AG08396 (cell line): ENCODE measurements around the gene LRIT2.

Experiments used
- DNase-seq: peaks from one replicate; pipeline ENCODE4 v3.0.0; 2012; ENCODE audit warnings: low spot score, mixed read lengths

Gene LRIT2, protein sequence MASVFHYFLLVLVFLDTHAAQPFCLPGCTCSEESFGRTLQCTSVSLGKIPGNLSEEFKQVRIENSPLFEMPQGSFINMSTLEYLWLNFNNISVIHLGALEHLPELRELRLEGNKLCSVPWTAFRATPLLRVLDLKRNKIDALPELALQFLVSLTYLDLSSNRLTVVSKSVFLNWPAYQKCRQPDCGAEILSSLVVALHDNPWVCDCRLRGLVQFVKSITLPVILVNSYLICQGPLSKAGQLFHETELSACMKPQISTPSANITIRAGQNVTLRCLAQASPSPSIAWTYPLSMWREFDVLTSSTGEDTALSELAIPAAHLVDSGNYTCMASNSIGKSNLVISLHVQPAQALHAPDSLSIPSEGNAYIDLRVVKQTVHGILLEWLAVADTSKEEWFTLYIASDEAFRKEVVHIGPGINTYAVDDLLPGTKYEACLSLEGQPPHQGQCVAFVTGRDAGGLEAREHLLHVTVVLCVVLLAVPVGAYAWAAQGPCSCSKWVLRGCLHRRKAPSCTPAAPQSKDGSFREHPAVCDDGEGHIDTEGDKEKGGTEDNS

DNA sequence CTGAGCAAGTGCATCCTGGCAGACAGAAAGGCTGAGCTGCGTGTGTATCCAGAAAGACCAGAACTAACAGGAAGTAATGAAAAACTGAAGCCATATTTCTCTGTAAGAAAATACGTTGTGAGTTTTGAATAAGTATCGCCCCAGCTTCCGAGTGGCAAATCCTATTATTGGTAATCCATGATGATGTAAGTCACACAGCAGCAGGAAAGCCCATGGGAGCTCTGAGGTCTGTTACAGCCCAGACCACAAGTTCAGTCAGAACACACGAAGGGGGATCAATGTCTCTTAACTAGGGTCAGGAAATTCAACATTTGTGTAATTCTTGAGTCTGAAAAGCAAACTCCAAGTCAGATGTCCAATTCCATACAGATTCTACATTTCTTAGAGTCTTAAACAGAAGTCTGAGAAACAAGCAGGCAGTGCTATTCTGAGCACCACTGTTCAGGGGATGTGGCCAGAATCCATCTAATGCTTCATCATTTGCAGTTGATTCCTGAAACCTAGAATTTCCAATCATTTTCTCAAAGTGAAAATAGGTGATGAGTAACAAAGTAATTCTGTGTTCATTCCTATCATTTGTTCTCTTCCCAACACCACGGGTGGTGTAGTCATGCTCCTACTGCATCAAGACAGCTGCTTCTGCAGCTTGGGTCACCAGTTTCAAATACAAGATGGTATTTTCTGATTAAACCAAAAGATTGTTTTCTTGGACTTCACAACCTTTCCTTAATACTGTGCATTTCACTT is at the start of gene LRIT2:
Gene LRIT2 (minus strand): TSS at position 118 of the 747 bp plus-strand sequence. CDS start 24 bp downstream, at position 94.
- DNase-seq, result no peak

DNA sequence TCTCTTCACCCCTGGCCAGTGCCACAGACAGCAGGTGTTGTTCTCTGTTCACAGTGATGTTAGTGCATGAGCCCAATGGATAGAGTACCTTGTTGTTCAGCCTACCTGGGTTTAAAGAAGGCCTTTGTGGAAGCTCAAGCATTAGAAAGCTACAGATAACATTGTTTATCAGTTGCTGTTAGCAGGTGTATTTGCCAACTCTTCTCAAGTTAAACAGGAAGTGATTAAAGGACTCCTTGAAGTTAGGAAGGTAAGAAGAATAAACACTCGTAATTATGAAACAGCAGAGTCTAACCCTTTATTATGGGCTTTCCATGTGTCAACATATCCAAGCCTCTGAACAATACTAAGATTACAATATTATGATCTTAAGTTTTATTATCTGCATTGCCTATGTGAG is 45.4 kb upstream of the LRIT2 start:
- DNase-seq, result no peak

DNA sequence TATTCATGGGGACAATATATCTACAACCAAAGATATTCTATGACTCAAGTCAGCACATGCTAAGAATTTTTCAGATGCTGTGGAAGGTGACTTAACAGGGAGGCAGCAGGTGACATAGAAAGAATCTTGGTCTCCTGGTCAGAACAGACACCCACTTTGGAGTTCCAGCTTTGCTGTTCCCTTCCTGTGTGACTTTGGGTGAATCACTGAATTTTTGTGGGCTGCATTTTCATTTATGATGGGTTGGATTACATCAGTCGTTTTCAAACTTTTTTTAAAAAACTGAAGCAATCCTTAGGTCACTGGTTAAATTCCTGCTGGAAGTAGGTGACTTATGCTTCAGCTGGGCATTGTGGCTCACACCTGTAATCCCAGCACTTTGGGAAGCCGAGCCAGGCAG is 44.4 kb upstream of the LRIT2 start:
- DNase-seq, result peak; percentile 56

DNA sequence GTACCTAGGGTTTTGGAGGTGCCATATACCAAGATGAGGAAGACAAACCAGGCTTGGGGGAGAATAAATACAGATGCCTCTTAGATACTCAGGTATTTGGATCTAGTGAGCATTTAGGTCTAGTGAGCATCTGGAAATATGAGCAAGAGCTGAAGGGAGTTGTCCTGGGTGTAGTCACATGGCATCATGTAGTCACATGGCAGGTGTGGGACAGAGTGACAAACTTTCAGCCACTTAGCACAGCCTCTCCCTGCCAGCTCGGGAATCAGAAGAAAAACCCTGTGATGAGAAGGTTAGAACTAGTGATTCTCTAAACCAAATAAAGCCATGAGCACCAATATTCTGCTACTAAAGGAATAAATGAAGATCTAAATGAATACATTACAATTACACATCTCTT is 43.8 kb upstream of the LRIT2 start:
- DNase-seq, result no peak

DNA sequence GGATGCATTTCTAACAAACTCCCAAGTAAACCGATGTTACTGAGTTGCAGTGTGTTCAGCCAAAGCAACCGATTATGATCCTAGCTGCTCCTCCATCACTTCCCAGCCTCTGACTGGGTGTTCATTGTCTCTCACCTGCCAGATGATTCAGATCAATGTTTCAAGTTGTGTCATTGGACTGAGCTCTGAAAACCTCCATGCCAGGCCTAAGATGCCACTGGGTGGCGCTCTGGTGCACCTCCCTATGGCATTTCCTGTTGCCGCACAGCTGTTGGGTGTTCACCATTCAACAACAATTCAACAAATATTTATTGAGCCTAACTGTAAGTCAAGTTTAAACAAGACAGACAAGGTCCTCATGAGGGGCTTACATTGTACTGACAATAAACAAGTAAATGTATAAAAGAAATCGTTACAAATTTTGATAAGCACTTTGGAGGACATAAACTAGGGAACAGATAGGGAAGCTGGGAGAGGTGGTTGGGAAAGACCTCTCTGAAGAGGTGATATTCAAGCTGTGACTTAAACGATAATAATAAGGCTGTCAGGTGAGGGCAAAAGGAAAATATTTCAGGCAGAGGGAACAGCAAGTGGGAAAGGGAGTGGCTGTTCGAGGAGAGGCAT is 42.3 kb upstream of the LRIT2 start:
- DNase-seq, result peak; percentile 64

DNA sequence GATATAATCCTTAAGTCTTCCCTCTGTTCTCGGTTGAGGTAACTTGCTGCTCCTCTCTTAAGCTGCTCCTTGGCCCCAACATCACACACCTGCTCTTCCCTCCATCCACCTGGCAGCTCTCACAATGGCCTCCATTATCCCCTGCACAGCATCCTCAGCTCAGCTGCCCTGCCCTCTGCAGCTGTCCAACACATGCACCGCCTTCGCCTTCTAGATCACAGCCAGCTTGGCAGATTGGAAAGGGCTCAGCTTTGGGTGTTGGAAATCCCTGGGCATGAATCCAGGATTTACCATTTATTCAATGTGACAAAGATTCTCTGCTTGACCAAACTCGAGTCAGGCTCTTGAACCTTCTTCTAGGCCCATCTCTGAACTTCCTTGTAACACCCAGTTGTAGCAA is 40.1 kb upstream of the LRIT2 start:
- DNase-seq, result no peak

DNA sequence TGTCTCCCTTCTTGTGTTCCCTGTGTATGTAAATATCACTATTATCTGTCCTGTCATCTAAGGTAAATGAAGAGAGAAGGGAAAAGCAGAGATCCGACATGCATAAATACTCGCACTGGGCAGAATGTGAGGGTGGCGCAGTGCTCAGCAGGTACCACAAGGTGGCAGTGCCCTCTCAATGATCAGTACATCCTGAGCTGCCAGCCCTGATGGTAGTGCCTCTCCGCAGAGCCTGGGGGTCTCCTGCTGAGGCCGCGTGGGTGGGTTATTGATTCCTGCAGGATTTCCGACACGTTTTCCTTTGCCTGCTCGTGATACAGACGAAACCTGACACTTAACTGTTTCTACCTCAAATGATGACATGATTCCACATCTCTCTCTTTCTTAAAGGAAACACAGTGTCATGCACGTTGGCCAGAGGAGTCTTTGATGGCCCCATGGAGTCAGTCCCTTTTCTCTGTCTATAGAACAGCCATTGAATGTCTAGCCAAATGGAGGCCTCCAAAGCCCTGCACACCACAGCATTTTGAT is 39.3 kb upstream of the LRIT2 start:
- peak; percentile 73 for DNase-seq

DNA sequence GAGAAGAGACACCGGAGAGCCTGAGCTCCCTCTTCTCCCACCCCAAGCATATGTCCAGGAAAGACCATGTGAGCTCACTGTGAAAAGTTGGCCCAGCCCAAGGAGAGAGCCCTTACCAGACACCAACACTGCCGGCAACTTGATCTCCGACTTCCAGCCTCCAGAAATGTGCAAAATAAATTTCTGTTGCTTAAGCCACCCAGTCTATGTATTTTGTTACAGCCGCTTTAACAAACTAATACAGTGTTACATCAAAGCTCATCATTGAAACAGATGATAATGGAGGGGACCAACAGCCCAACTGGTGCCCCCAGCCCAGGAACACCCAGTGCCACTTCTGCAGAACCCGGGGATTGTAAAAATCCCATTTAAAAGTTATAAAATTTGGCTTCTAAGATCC is 38.4 kb upstream of the LRIT2 start:
- no peak for DNase-seq

DNA sequence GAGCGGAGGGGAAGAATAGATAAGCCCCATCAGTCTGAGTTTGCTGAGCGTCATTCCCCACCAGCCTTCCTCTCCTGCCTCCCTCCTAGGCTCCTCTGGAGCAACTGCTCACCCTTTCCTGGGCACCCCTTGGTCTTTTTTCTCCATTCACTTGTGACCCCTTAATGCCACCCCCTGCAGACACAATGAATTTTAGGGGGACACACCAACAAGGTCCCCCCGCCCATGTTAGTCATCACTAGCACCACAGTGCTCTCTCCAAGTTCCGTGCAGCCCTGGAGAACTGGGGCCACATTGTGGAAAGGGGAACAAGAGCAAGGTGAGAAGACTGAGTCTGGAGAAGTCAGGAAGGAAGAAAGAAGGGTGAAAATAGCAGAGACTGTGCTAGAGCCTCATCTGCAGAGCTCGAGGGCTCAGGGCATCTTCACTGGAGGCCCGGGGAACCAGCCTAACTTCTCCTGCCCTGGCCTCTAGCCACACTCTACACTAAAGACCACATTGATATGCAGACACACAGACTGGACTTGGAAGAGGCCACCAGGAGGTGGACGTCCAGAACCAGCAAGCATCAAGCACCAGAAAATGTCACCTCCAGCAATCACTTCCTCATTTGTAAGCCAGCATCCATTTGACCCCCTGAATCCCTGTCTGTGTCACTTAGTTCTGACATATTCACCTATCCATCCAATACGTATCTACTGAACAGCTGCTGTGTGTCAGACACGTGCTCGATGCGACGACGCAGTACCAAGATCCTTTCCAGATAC is 37.0 kb upstream of the LRIT2 start:
- no peak for DNase-seq

DNA sequence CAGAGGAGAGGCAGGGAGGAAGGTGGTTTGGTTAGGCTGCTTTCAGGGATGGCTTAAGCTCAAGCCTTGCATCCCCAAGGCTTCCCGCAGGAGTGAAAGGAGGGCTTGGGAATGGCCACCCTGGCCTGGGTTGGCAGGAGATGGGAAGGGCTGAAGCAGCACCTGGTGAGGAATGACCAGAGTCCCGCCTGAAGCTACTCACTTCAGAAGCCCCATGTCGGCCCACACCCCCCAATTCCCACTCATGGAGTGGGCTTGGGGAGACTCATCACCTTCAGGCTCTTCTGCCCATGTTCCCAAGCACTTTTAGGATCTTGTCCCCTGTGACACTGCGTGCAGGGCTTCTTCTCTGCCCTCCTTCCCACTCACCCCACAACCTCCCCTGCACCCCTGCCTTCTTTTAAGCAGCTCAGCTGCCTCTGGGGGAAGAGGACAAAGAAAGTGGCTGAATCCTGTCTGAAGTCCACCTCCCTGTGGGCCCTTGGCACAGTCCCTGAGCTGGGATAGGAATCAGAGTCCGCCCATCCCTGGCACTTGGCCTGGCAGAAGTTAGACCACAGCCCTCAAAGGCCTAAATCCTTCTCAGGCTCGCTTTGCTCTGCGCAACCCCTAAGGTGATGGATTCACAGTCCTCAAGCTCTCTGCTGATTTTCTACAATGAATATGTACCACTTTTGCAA is 36.0 kb upstream of the LRIT2 start:
- DNase-seq, result no peak

DNA sequence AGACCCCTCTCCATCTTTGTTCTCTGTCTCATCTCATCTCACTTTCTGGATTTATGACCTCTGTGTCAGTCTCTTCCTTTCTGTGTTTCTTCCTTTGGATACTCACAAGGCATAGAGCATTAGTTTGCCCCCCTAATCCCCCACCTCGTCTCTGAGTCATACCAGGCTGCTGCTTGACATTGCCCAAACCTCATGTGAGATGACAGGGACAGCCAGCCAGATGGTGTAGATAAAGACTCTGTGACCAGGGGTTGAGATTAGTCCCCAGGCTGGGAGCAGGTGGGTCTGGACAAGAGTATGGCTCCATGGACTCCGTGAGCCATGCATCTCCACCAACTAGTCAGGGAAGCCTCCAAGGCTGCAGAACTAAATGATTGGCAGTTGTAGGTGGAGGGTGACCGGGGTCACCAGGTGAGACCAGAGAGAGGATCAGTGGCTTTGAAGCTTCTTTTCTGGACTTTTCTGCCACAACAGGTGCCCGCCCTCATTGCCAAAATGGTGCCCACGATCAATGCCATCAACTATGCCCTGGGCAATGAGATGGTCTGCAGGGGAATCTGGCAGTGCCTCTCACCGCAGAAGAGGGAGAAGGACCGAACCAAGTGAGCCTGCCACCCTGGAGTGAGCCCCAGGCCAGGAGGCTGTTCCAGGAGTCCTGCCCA is 32.8 kb upstream of the LRIT2 start:
- DNase-seq, result no peak

DNA sequence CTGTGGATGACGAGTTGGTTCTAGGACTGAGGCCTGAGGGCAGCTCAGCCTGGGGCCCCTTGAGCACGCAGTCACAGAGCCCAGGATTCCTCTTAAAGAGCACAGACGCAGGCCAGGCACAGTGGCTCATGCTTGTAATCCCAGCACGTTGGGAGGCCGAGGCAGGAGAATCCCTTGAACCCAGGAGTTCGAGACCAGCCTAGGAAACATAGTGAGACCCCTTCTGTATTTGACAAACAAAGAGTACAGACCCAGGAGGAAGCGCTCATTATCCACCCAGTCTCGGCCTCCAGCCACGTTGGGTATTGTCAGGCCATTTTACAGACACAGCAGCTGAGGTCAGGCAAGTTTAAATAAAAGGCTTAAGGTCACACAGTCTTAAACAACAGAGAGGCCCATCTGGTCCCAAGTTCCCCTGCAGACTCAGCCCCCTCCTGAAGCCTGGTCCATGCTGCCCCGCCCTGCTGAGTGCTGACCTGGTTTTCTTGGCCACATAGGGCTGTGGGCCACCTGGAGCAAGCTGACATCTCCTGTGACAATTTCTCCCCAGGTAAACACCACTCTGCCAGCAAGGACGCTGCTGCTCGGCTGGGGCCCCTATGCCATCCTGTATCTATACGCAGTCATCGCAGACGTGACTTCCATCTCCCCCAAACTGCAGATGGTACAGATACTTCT is 32.1 kb upstream of the LRIT2 start:
- DNase-seq, result no peak

DNA sequence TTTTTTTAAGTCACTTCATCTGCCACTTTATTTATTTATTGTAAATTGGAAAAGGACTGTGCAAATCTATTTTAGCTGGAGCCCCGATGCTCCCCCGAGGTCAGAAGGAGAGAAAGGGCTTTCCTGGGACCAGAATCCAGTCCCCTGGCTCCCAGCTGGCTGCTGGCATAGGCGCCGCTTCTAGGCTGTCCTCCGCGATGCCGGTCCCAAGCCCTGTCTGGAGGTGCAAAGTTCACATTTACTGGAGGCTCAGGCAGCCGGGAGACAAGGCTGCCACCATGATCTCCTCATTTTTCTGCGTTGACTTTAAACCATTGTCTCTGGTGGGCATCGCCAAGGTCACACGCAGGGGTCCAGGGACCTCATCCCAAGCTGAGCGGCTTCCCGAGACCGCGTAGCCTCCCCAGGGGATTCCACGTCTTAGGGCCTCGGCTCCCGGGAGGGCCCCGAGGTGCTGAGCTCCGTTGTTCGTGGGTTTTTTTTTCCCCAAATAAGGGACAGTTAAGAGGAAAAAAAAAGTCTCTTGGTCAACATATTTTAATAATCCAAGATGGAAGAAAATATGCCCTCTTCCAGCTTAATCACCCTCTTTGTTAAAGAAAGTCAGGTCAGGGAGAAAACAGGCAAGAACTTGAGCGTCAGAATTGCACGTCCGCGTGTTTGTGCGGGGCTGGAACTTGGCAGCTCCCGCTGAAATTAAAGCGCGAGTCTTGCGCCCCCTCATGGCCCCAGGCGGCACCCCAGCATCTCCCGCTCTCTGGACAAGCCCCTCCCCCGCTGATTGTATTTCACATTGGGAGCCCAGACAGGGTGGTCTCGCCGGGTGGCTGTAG is 31.4 kb upstream of the LRIT2 start:
- DNase-seq, result peak; percentile 66

DNA sequence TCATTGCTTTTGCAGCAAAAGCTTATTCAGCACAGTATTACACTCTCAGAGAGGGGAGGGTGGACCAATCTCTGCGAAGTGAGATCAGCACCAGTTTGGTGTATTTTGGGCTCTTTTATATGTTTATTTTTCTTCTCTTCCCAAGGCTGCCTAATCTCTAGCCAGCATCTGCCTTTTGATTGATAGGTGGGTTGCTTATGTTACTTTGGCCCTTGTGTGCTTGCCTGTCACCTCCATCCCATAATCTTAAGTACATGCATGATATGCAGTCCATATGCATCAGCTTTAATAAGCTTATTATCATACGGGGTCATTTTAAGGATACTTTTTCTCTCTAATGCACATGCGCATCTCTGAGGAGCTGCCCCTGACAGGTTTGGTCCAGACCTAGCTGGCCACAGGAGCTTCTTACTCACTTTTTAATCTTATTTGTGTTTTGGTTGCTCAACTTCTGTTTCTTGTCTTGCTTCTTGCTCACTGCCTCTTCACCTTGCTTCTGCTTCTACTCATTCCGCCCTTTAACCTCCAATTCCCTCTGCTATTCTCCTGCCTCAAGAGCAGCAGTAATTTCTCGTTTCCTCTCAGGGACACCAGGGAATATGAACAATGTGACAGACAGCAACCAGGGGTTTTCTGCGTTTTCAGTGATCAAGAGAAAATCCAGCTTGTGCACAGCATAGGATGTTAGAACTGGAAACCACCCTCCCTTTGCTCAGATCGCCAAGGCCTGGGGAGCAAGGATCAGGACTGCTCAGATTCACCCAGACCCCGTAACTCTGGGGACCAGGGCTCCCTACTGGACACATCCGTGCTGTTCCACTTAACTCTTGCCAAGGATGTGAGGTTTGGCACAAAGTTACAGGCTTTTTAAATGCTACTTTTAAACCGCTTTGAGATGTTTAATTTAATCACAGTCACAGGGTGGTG is 29.5 kb upstream of the LRIT2 start:
- DNase-seq, result no peak

DNA sequence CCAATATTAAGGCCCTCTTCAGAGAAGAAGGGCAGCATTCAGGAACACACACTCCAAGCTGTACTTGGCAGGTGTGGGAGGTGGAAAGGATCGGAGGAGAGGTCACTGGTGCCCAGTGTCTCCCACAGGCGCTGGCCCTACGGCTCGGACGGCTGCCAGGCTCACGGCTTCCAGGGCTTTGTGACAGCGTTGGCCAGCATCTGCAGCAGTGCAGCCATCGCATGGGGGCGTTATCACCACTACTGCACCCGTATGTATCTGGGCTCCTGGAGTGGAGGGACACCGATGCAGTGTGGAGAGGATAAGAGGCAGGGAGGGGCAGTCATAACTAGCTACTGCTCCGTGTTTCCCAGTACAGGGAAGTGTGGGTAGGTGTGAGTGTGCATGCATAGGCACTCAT is 23.4 kb upstream of the LRIT2 start:
- DNase-seq, result no peak

DNA sequence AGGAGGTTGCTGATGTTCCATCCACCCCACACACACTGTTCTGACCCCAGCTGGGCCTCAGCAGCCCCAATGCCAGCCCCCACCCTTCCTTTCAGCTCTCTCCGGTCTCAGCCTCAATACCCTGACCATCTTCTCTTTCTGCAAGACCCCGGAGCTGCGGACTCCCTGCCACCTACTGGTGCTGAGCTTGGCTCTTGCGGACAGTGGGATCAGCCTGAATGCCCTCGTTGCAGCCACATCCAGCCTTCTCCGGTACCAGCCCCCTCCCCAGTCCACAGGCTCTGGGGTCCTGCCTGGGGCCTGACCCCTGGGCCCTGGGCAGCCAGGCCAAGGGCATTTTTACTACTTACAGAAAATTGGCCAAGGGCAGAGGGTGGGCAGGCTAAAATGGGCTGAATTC is 22.2 kb upstream of the LRIT2 start:
- no peak for DNase-seq

DNA sequence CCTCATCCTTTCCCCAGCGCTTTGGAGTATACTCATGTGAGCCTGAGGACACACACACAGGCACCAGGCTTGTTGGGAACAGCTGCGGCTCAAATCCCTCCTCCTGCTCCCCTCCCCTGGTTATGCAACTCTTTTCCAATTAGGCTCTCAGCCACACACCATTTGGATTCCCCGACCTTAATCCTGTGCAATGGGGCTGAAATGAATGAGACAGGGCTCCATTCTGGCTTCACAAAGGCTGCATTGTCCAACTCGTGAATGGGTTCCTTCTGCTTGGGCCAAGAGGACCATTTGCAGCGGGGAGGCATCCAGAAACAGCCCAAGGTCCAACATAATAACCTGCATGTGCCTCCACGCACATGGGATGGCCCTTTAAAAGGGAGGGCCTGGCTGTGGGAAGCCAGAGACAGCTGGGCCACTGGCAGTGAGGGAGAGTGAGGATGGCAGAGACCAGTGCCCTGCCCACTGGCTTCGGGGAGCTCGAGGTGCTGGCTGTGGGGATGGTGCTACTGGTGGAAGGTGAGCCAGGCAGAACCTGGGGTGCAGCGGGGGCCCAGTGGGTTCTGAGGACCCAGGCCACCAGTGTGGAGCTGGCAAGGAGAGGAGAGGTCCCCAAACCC is 19.4 kb upstream of the LRIT2 start, which contains the start of gene RGR:
Gene RGR (plus strand): TSS at position 403 of the 620 bp plus-strand sequence. CDS start 38 bp downstream, at position 441.
- no peak for DNase-seq
